Fibroblast of mammary gland (primary cell): ENCODE data around the gene GLB1L3.

ENCODE experiments used
- DNase-seq: peaks from one replicate; pipeline ENCODE4 v3.0.0-alpha.2; 2010; ENCODE audit warnings: low read depth
- H3K4me3 ChIP-seq: 2 replicates; pipeline ENCODE4 v1.5.1; 2011; ENCODE audit warnings: low read depth, mild to moderate bottlenecking, low read length, moderate library complexity; ENCODE audit not compliant: control insufficient read depth
- CTCF ChIP-seq: conservative IDR thresholded peaks from 2 replicates; pipeline ENCODE4 v1.5.1; 2011; ENCODE audit warnings: low read depth, low read length, inconsistent platforms; ENCODE audit not compliant: control insufficient read depth, insufficient read depth

The GLB1L3 gene

GRCh38 chr11:134290646-134291045, 14.5 kb downstream of the GLB1L3 start:
- DNase-seq = no peak
- no peak overlapping the region for H3K4me3 ChIP-seq
- TF ChIP-seq CTCF = no peak

GRCh38 chr11:134291196-134291595, 15.0 kb downstream of the GLB1L3 start:
- H3K4me3 ChIP-seq = no peak overlapping the region
- no peak for TF ChIP-seq CTCF
- no peak for DNase-seq

- DNase-seq = no peak
- no peak overlapping the region for H3K4me3 ChIP-seq
- no peak for TF ChIP-seq CTCF
These were observed 16.5 kb downstream of the GLB1L3 start for GRCh38 chr11:134292661-134293060.

GRCh38 chr11:134293119-134294113, 17.2 kb downstream of the GLB1L3 start:
- TF ChIP-seq CTCF = no peak
- DNase-seq = no peak
- H3K4me3 ChIP-seq = no peak overlapping the region

- no peak for DNase-seq
- TF ChIP-seq CTCF = no peak
- H3K4me3 ChIP-seq = no peak overlapping the region
These were observed 18.5 kb downstream of the GLB1L3 start for GRCh38 chr11:134294664-134295063.

GRCh38 chr11:134312223-134312622, 36.0 kb downstream of the GLB1L3 start:
- DNase-seq = no peak
- no peak overlapping the region for H3K4me3 ChIP-seq
- TF ChIP-seq CTCF = no peak
